Fibroblast of lung (primary cell): ENCODE data around the gene PTPN14. TPM values are rescaled to one million over a fixed set of nuclear protein-coding genes. Genes with fewer than 3 reads are reported as not detected.

Experiments used
- DNase-seq, 2 donors: peaks; one replicate each; pipeline versions ENCODE4 v3.0.0 to v3.0.0-alpha.2; 2010; ENCODE audit warnings: low read depth in 2 of 2
- H2AFZ ChIP-seq: 2 replicates; pipeline ENCODE4 v1.5.1; 2012; ENCODE audit warnings: low read length, control low read depth, inconsistent platforms
- H3K27ac ChIP-seq: 2 replicates; pipeline ENCODE4 v1.5.1; 2011; ENCODE audit warnings: low read length, control low read depth; ENCODE audit not compliant: insufficient read depth
- H3K27me3 ChIP-seq: 2 replicates; pipeline ENCODE4 v1.5.1; 2011; ENCODE audit warnings: mild to moderate bottlenecking, low read length; ENCODE audit not compliant: control insufficient read depth, insufficient read depth
- H3K36me3 ChIP-seq: 2 replicates; pipeline ENCODE4 v1.5.1; 2011; ENCODE audit warnings: low read length; ENCODE audit not compliant: control insufficient read depth, insufficient read depth
- H3K4me1 ChIP-seq: 2 replicates; pipeline ENCODE4 v1.5.1; 2011; ENCODE audit warnings: low read length; ENCODE audit not compliant: control insufficient read depth, insufficient read depth; ENCODE audit errors: extremely low read depth
- H3K4me2 ChIP-seq: 2 replicates; pipeline ENCODE4 v1.5.1; 2011; ENCODE audit warnings: low read length, control low read depth; ENCODE audit not compliant: insufficient read depth; ENCODE audit errors: extremely low read depth
- H3K4me3 ChIP-seq, 4 experiments: fragments of 200-600 bp in 1 of 4; sonication (generic) in 1 of 4; replicated peaks in 1 of 4; 2 replicates each; pipeline ENCODE4 v1.5.1; 2011 to 2016; ENCODE audit warnings: low read length in 4 of 4, low read depth in 3 of 4, mild to moderate bottlenecking in 3 of 4, control low read depth in 2 of 4, inconsistent platforms in 1 of 4, mixed read lengths in 1 of 4; ENCODE audit not compliant: insufficient read depth in 1 of 4; ENCODE audit errors: control extremely low read depth in 1 of 4
- H3K79me2 ChIP-seq: 2 replicates; pipeline ENCODE4 v1.5.1; 2012; ENCODE audit warnings: mild to moderate bottlenecking, low read length, inconsistent platforms; ENCODE audit not compliant: control insufficient read depth, insufficient read depth
- H3K9ac ChIP-seq: 2 replicates; pipeline ENCODE4 v1.5.1; 2011; ENCODE audit warnings: mild to moderate bottlenecking, low read length, control low read depth; ENCODE audit not compliant: insufficient read depth
- H3K9me3 ChIP-seq: 2 replicates; pipeline ENCODE4 v1.5.1; 2012; ENCODE audit warnings: low read depth, low read length; ENCODE audit not compliant: control insufficient read depth, insufficient read depth
- H4K20me1 ChIP-seq: 2 replicates; pipeline ENCODE4 v1.5.1; 2011; ENCODE audit warnings: low read length; ENCODE audit not compliant: control insufficient read depth, insufficient read depth; ENCODE audit errors: extremely low read depth
- CTCF ChIP-seq, 2 donors: IDR thresholded peaks in 1 of 2; conservative IDR thresholded peaks in 1 of 2; 1 replicate in 1 of 2; 2 replicates in 1 of 2; pipeline ENCODE4 v1.5.1; 2011 to 2012; ENCODE audit warnings: low read length in 2 of 2, control low read depth in 1 of 2, inconsistent platforms in 1 of 2, low read depth in 1 of 2, mild to moderate bottlenecking in 1 of 2
- EZH2 ChIP-seq: IDR thresholded peaks from 2 replicates; pipeline ENCODE4 v1.5.1; 2012; ENCODE audit warnings: low read length, control low read depth, mild to moderate bottlenecking; ENCODE audit errors: missing control alignments
- polyA plus RNA-seq, 2 donors: library from polyadenylated mRNA; depleted of rRNA in 1 of 2; stranded (reverse) in 1 of 2; unstranded in 1 of 2; fragments of >200 nt; gene quantifications; 2 replicates each; pipeline ENCODE4 v1.2.1, GENCODE V29; 2011 to 2012; ENCODE audit warnings: missing spikeins in 1 of 2
- total RNA-seq: library from RNA; depleted of rRNA; stranded (reverse); fragments of >200 nt; gene quantifications from 2 replicates; pipeline ENCODE4 v1.2.1, GENCODE V29; 2014

The PTPN14 gene
- total and polyA plus RNA-seq, 2 donors (not counting 1 experiment from before 2014, with no cell fraction given): 38.7 to 56.1 TPM

- peaks cover 65% of the 10 kb centered on the region for H3K79me2 ChIP-seq
- no peak for TF ChIP-seq CTCF (conservative IDR thresholded peaks at IDR 0.05 in 1 of 2, IDR thresholded peaks at IDR 0.05 in 1 of 2; ENCODE audit: low read depth in 1 of 2, low read length in 2 of 2)
- TF ChIP-seq EZH2: no peak
- no peak overlapping the region for H3K4me2 ChIP-seq
- no peaks in the 10 kb centered on the region for H4K20me1 ChIP-seq
- no peak overlapping the region for H3K9ac ChIP-seq
- H2AFZ ChIP-seq: no peak overlapping the region
- no peak for DNase-seq
- H3K36me3 ChIP-seq: peaks cover 4% of the 10 kb centered on the region
- H3K9me3 ChIP-seq: no peaks in the 10 kb centered on the region
- no peak overlapping the region for H3K4me3 ChIP-seq
- no peaks in the 10 kb centered on the region for H3K27me3 ChIP-seq
- peaks cover 5% of the 10 kb centered on the region for H3K4me1 ChIP-seq
- H3K27ac ChIP-seq: no peak overlapping the region
Observed at GRCh38 chr1:214469290-214469689, 82.1 kb downstream of the PTPN14 start.

- H3K4me1 ChIP-seq: no peaks in the 10 kb centered on the region
- H4K20me1 ChIP-seq: no peaks in the 10 kb centered on the region
- H3K9ac ChIP-seq: no peak overlapping the region
- peaks cover 6% of the 10 kb centered on the region for H3K36me3 ChIP-seq
- no peak overlapping the region for H3K27ac ChIP-seq
- H3K79me2 ChIP-seq: peaks cover 58% of the 10 kb centered on the region
- H2AFZ ChIP-seq: no peak overlapping the region
- H3K4me3 ChIP-seq: no peak overlapping the region
- no peak overlapping the region for H3K4me2 ChIP-seq
- DNase-seq: no peak
- no peaks in the 10 kb centered on the region for H3K27me3 ChIP-seq
- TF ChIP-seq EZH2 (no peak), CTCF (conservative IDR thresholded peaks at IDR 0.05 in 1 of 2, IDR thresholded peaks at IDR 0.05 in 1 of 2; ENCODE audit: low read depth in 1 of 2, low read length in 2 of 2) (no peak)
- H3K9me3 ChIP-seq: no peaks in the 10 kb centered on the region
Observed at GRCh38 chr1:214467078-214467585, 84.3 kb downstream of the PTPN14 start.

- Histone ChIP-seq H3K79me2 (peaks cover 57% of the 10 kb centered on the region), H3K27ac (no peak overlapping the region), H3K36me3 (peaks cover 6% of the 10 kb centered on the region), H2AFZ (no peak overlapping the region), H3K4me2 (no peak overlapping the region), H3K4me1 (no peaks in the 10 kb centered on the region), H3K9ac (no peak overlapping the region), H3K4me3 (no peak overlapping the region), H4K20me1 (no peaks in the 10 kb centered on the region), H3K27me3 (no peaks in the 10 kb centered on the region), H3K9me3 (no peaks in the 10 kb centered on the region)
- no peak for TF ChIP-seq EZH2
- TF ChIP-seq CTCF (conservative IDR thresholded peaks at IDR 0.05 in 1 of 2, IDR thresholded peaks at IDR 0.05 in 1 of 2; ENCODE audit: low read depth in 1 of 2, low read length in 2 of 2): no peak
- DNase-seq: no peak
Observed at GRCh38 chr1:214466403-214467077, 84.9 kb downstream of the PTPN14 start.
